ENCODE results near the gene C6orf62.
"Not testable (repeated sequence)": the region's sequence is repeated elsewhere in the genome, so short reads cannot be mapped to it uniquely, and the experiment has no call there.

DNA sequence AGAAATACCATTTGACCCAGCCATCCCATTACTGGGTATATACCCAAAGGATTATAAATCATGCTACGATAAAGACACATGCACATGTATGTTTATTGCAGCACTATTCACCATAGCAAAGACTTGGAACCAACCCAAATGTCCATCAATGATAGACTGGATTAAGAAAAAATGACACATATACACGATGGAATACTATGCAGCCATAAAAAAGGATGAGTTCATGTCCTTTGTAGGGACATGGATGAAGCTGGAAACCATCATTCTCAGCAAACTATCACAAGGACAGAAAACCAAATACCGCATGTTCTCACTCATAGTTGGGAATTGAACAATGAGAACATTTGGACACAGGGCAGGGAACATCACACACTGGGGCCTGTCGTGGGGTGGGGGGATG lies 47.9 kb downstream of the C6orf62 start:
- not testable (repeated sequence) for TF ChIP-seq HOXC10 (CRISPR knock-in tag; IDR thresholded peaks at IDR 0.05); MEIS1 (CRISPR knock-in tag; IDR thresholded peaks at IDR 0.05; ENCODE audit: borderline replicate concordance); ZBTB8A (tag by site-specific recombination; IDR thresholded peaks at IDR 0.05); SETDB1 (IDR thresholded peaks at IDR 0.05; ENCODE audit: insufficient read length, low read length); ZNF530 (tag by site-specific recombination; IDR thresholded peaks at IDR 0.05; ENCODE audit: low read depth); GLI4 (tag by site-specific recombination; IDR thresholded peaks at IDR 0.05)

All from HEK293 (cell line).